ENCODE data around the gene NHLRC3.

GRCh38 chr13:39052944-39053343 is 14.7 kb downstream of the NHLRC3 start:
- TF ChIP-seq, protein P1, sequence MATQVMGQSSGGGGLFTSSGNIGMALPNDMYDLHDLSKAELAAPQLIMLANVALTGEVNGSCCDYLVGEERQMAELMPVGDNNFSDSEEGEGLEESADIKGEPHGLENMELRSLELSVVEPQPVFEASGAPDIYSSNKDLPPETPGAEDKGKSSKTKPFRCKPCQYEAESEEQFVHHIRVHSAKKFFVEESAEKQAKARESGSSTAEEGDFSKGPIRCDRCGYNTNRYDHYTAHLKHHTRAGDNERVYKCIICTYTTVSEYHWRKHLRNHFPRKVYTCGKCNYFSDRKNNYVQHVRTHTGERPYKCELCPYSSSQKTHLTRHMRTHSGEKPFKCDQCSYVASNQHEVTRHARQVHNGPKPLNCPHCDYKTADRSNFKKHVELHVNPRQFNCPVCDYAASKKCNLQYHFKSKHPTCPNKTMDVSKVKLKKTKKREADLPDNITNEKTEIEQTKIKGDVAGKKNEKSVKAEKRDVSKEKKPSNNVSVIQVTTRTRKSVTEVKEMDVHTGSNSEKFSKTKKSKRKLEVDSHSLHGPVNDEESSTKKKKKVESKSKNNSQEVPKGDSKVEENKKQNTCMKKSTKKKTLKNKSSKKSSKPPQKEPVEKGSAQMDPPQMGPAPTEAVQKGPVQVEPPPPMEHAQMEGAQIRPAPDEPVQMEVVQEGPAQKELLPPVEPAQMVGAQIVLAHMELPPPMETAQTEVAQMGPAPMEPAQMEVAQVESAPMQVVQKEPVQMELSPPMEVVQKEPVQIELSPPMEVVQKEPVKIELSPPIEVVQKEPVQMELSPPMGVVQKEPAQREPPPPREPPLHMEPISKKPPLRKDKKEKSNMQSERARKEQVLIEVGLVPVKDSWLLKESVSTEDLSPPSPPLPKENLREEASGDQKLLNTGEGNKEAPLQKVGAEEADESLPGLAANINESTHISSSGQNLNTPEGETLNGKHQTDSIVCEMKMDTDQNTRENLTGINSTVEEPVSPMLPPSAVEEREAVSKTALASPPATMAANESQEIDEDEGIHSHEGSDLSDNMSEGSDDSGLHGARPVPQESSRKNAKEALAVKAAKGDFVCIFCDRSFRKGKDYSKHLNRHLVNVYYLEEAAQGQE (IDR thresholded peaks at IDR 0.05; ENCODE audit: insufficient read depth in 1 of 2, low read depth in 2 of 2, low read length in 2 of 2), result no peak
- TF ChIP-seq SIN3A (IDR thresholded peaks at IDR 0.05; ENCODE audit: borderline replicate concordance, insufficient read depth, low read length), result no peak
- TF ChIP-seq POLR2AphosphoS5 (IDR thresholded peaks at IDR 0.05; ENCODE audit: low read depth, low read length), result no peak
